H9 (cell line): ENCODE data around the gene SEMA6A. TPM values are rescaled to one million over a fixed set of nuclear protein-coding genes. Genes with fewer than 3 reads are reported as not detected.

Experiments
- DNase-seq: peaks from one replicate; pipeline ENCODE4 v3.0.0-alpha.2; 2017
- H2AFZ ChIP-seq: one replicate; pipeline ENCODE4 v1.6.1; 2013; ENCODE audit warnings: mild to moderate bottlenecking, low read length, control low read depth, moderate library complexity
- H2AK5ac ChIP-seq: 2 replicates; pipeline ENCODE4 v1.6.1; 2013; ENCODE audit warnings: low read length, control low read depth, mixed read lengths; ENCODE audit not compliant: insufficient read length
- H2BK120ac ChIP-seq: one replicate; pipeline ENCODE4 v1.6.1; 2013; ENCODE audit warnings: low read depth, mild to moderate bottlenecking, low read length, control low read depth, inconsistent platforms; ENCODE audit not compliant: poor library complexity, severe bottlenecking
- H2BK12ac ChIP-seq: 2 replicates; pipeline ENCODE4 v1.6.1; 2013; ENCODE audit warnings: low read length, control low read depth, mixed read lengths, low read depth; ENCODE audit not compliant: insufficient read length
- H2BK15ac ChIP-seq: 2 replicates; pipeline ENCODE4 v1.6.1; 2013; ENCODE audit warnings: low read depth, low read length, control low read depth
- H2BK20ac ChIP-seq: one replicate; pipeline ENCODE4 v1.6.1; 2013; ENCODE audit warnings: low read depth, mild to moderate bottlenecking, low read length, control low read depth, inconsistent platforms; ENCODE audit not compliant: poor library complexity, severe bottlenecking
- H2BK5ac ChIP-seq: 2 replicates; pipeline ENCODE4 v1.6.1; 2013; ENCODE audit warnings: low read length, control low read depth, mixed read lengths; ENCODE audit not compliant: insufficient read length
- H3K14ac ChIP-seq: 2 replicates; pipeline ENCODE4 v1.6.1; 2013; ENCODE audit warnings: low read length, control low read depth; ENCODE audit not compliant: insufficient read depth
- H3K18ac ChIP-seq: 2 replicates; pipeline ENCODE4 v1.6.1; 2013; ENCODE audit warnings: low read depth, mild to moderate bottlenecking, mixed read lengths, low read length, control low read depth; ENCODE audit not compliant: insufficient read length
- H3K23ac ChIP-seq: 2 replicates; pipeline ENCODE4 v1.6.1; 2013; ENCODE audit warnings: low read length, control low read depth, mixed read lengths, low read depth; ENCODE audit not compliant: insufficient read length
- H3K23me2 ChIP-seq: 2 replicates; pipeline ENCODE4 v1.6.1; 2013; ENCODE audit warnings: low read depth, mild to moderate bottlenecking, mixed read lengths, low read length, control low read depth; ENCODE audit not compliant: insufficient read length, poor library complexity, severe bottlenecking
- H3K27ac ChIP-seq: 2 replicates; pipeline ENCODE4 v1.5.1; 2013; ENCODE audit warnings: low read length, control low read depth, mixed read lengths, low read depth; ENCODE audit not compliant: insufficient read length
- H3K27me3 ChIP-seq: 2 replicates; pipeline ENCODE4 v1.6.1; 2013; ENCODE audit warnings: low read length, control low read depth, inconsistent platforms; ENCODE audit not compliant: insufficient read depth
- H3K4ac ChIP-seq: 2 replicates; pipeline ENCODE4 v1.6.1; 2013; ENCODE audit warnings: low read depth, mild to moderate bottlenecking, control low read depth, inconsistent platforms, low read length, moderate library complexity
- H3K4me1 ChIP-seq: 2 replicates; pipeline ENCODE4 v1.6.1; 2013; ENCODE audit warnings: low read length, control low read depth, inconsistent platforms; ENCODE audit not compliant: insufficient read depth
- H3K4me2 ChIP-seq: 2 replicates; pipeline ENCODE4 v1.6.1; 2013; ENCODE audit warnings: low read length, control low read depth, mixed read lengths; ENCODE audit not compliant: insufficient read length, insufficient read depth
- H3K56ac ChIP-seq: 2 replicates; pipeline ENCODE4 v1.6.1; 2013; ENCODE audit warnings: low read depth, mild to moderate bottlenecking, mixed read lengths, low read length, control low read depth; ENCODE audit not compliant: insufficient read length
- H3K79me1 ChIP-seq: 2 replicates; pipeline ENCODE4 v1.6.1; 2013; ENCODE audit warnings: low read depth, mild to moderate bottlenecking, moderate library complexity, low read length, control low read depth, inconsistent platforms; ENCODE audit not compliant: insufficient read depth, poor library complexity, severe bottlenecking
- H3K79me2 ChIP-seq: 2 replicates; pipeline ENCODE4 v1.6.1; 2013; ENCODE audit warnings: low read length, control low read depth, inconsistent platforms; ENCODE audit not compliant: insufficient read depth
- H3K9ac ChIP-seq: 2 replicates; pipeline ENCODE4 v1.6.1; 2013; ENCODE audit warnings: low read length, control low read depth, mixed read lengths; ENCODE audit not compliant: insufficient read length; ENCODE audit errors: extremely low read depth
- H3K9me3 ChIP-seq: one replicate; pipeline ENCODE4 v1.6.1; 2013; ENCODE audit warnings: low read depth, low read length, inconsistent platforms; ENCODE audit not compliant: control insufficient read depth
- H3T11ph ChIP-seq: one replicate; pipeline ENCODE4 v1.6.1; 2013; ENCODE audit warnings: mild to moderate bottlenecking, low read length, control low read depth, inconsistent platforms
- H4K20me1 ChIP-seq: one replicate; pipeline ENCODE4 v1.6.1; 2013; ENCODE audit not compliant: control insufficient read depth, insufficient read length, insufficient read depth
- H4K5ac ChIP-seq: 2 replicates; pipeline ENCODE4 v1.6.1; 2013; ENCODE audit warnings: low read depth, mild to moderate bottlenecking, mixed read lengths, low read length, control low read depth; ENCODE audit not compliant: insufficient read length
- H4K8ac ChIP-seq: replicated peaks from 2 replicates; pipeline ENCODE4 v1.6.1; 2013; ENCODE audit warnings: low read length, control low read depth, mixed read lengths, low read depth; ENCODE audit not compliant: insufficient read length
- H4K91ac ChIP-seq: 2 replicates; pipeline ENCODE4 v1.6.1; 2013; ENCODE audit warnings: low read depth, mild to moderate bottlenecking, moderate library complexity, mixed read lengths, low read length, control low read depth; ENCODE audit not compliant: insufficient read length
- H3K27ac Mint-ChIP-seq, 3 experiments: 2 replicates in 2 of 3; 3 replicates in 1 of 3; pipeline ENCODE4 v1.8.0; 2020 to 2021; ENCODE audit warnings: mixed read lengths in 3 of 3, mild to moderate bottlenecking in 1 of 3, moderate library complexity in 1 of 3
- H3K27me3 Mint-ChIP-seq: 2 replicates; pipeline ENCODE4 v1.8.0; 2021; ENCODE audit warnings: low read depth, mild to moderate bottlenecking, moderate library complexity, mixed read lengths
- H3K36me3 Mint-ChIP-seq, 3 experiments: 2 replicates in 2 of 3; 3 replicates in 1 of 3; pipeline ENCODE4 v1.8.0; 2020 to 2021; ENCODE audit warnings: low read depth in 3 of 3, mixed read lengths in 3 of 3; ENCODE audit not compliant: insufficient read depth in 1 of 3
- H3K4me1 Mint-ChIP-seq, 2 experiments: 2 replicates each; pipeline ENCODE4 v1.8.0; 2020; ENCODE audit warnings: mixed read lengths in 2 of 2
- H3K4me3 Mint-ChIP-seq, 2 experiments: 2 replicates in 1 of 2; 3 replicates in 1 of 2; pipeline ENCODE4 v1.8.0; 2020 to 2021; ENCODE audit warnings: mild to moderate bottlenecking in 2 of 2, mixed read lengths in 2 of 2, moderate library complexity in 1 of 2
- H3K9me3 Mint-ChIP-seq, 2 experiments: 2 replicates in 1 of 2; 3 replicates in 1 of 2; pipeline ENCODE4 v1.8.0; 2020; ENCODE audit warnings: mild to moderate bottlenecking in 2 of 2, mixed read lengths in 2 of 2, moderate library complexity in 1 of 2
- WGBS: extraction: QIAGEN DNeasy Blood & Tissue Kit; methylation state at CpG from one replicate; pipeline ENCODE4 v1.1.7; 2013; ENCODE audit warnings: missing lambda C conversion rate, low lambda C conversion rate, mixed read lengths; ENCODE audit not compliant: insufficient read length; ENCODE audit errors: extremely low coverage; 5-methylcytosine and 5-hydroxymethylcytosine counted together
- total RNA-seq: library from RNA; stranded (reverse); gene quantifications from 2 replicates; pipeline ENCODE4 v1.2.1, GENCODE V29; 2021
- TF ChIP-seq, protein P1 (sequence below): fragments of 200-600 bp; sonication (generic); conservative IDR thresholded peaks from 3 replicates; pipeline ENCODE4 v1.8.0; 2021; ENCODE audit warnings: antibody characterized with exemption, mild to moderate bottlenecking

The SEMA6A gene
- total RNA-seq, 1 experiment from 2014 or later, result 354 TPM

GRCh38 chr5:116604805-116605204, 30.2 kb upstream of the SEMA6A start:
- no peaks in the 10 kb centered on the region for H4K20me1 ChIP-seq
- H3K4me2 ChIP-seq, result no peak overlapping the region
- H3K9me3 Mint-ChIP-seq, result peaks cover 8 to 11% of the 10 kb centered on the region in 2 experiments; a peak in 4 of 5 replicates
- H3K23ac ChIP-seq, result no peak overlapping the region
- WGBS, result no CpG with 5 or more reads among the region's 4 CpGs
- no peak overlapping the region for H2BK20ac ChIP-seq
- H4K8ac ChIP-seq, result no peak overlapping the region
- no peak overlapping the region for H4K91ac ChIP-seq
- no peak overlapping the region for H3K27ac ChIP-seq
- no peak overlapping the region for H2BK5ac ChIP-seq
- H3K79me2 ChIP-seq, result no peaks in the 10 kb centered on the region
- H3K23me2 ChIP-seq, result no peaks in the 10 kb centered on the region
- no peak overlapping the region for H2BK12ac ChIP-seq
- peaks cover 5 to 12% (median 6%) of the 10 kb centered on the region in 3 experiments for H3K36me3 Mint-ChIP-seq
- no peak overlapping the region for H2BK120ac ChIP-seq
- no peak overlapping the region for H3K56ac ChIP-seq
- TF ChIP-seq, protein P1, sequence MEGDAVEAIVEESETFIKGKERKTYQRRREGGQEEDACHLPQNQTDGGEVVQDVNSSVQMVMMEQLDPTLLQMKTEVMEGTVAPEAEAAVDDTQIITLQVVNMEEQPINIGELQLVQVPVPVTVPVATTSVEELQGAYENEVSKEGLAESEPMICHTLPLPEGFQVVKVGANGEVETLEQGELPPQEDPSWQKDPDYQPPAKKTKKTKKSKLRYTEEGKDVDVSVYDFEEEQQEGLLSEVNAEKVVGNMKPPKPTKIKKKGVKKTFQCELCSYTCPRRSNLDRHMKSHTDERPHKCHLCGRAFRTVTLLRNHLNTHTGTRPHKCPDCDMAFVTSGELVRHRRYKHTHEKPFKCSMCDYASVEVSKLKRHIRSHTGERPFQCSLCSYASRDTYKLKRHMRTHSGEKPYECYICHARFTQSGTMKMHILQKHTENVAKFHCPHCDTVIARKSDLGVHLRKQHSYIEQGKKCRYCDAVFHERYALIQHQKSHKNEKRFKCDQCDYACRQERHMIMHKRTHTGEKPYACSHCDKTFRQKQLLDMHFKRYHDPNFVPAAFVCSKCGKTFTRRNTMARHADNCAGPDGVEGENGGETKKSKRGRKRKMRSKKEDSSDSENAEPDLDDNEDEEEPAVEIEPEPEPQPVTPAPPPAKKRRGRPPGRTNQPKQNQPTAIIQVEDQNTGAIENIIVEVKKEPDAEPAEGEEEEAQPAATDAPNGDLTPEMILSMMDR, result no peak
- H3K27me3 ChIP-seq, result no peaks in the 10 kb centered on the region; the same call in 1 of the 2 replicates
- no peak overlapping the region for H2AFZ ChIP-seq
- H3K27me3 Mint-ChIP-seq, result no peaks in the 10 kb centered on the region
- peaks cover 9 to 17% of the 10 kb centered on the region in 2 experiments for H3K4me1 Mint-ChIP-seq
- no peaks in the 10 kb centered on the region for H3K9me3 ChIP-seq
- H2AK5ac ChIP-seq, result no peak overlapping the region
- H3K4me1 ChIP-seq, result no peaks in the 10 kb centered on the region
- no peak overlapping the region for H3K4me3 Mint-ChIP-seq
- H3K27ac Mint-ChIP-seq, result no peak overlapping the region; a peak in 1 of 7 replicates
- no peak overlapping the region for H3K14ac ChIP-seq
- no peak overlapping the region for H3K4ac ChIP-seq
- H3K18ac ChIP-seq, result no peak overlapping the region
- no peak overlapping the region for H4K5ac ChIP-seq
- no peak overlapping the region for H2BK15ac ChIP-seq
- no peaks in the 10 kb centered on the region for H3K79me1 ChIP-seq
- no peak for DNase-seq
- no peak overlapping the region for H3K9ac ChIP-seq
- H3T11ph ChIP-seq, result no peak overlapping the region
